ENCODE data around the gene RPL22.

The RPL22 gene

GRCh38 chr1:6199298-6200187, at the start of gene RPL22:
TSS of gene RPL22 (minus strand) at chr1:6199595. CDS start at chr1:6199573, 22 bp downstream.
- DNase-seq, result peak; percentile 99

- DNase-seq, result no peak
Observed at GRCh38 chr1:6248161-6248776, 48.9 kb upstream of the RPL22 start.

- no peak for DNase-seq
Observed at GRCh38 chr1:6247651-6248050, 48.3 kb upstream of the RPL22 start.

- peak; percentile 70 for DNase-seq
Observed at GRCh38 chr1:6246497-6247467, 47.4 kb upstream of the RPL22 start.

- no peak for DNase-seq
Observed at GRCh38 chr1:6245869-6246496, 46.6 kb upstream of the RPL22 start.

GRCh38 chr1:6245086-6245868, 45.9 kb upstream of the RPL22 start:
- DNase-seq, result peak; percentile 73

- DNase-seq, result no peak
Observed at GRCh38 chr1:6244401-6245049, 45.1 kb upstream of the RPL22 start.

GRCh38 chr1:6243993-6244392, 44.6 kb upstream of the RPL22 start, which contains the start of gene HES3:
TSS of gene HES3 (plus strand) at chr1:6244179. CDS start at chr1:6244366, 187 bp downstream.
- DNase-seq, result no peak

GRCh38 chr1:6243053-6243834, 43.8 kb upstream of the RPL22 start:
- no peak for DNase-seq

- DNase-seq, result no peak
Observed at GRCh38 chr1:6241887-6242740, 42.7 kb upstream of the RPL22 start.

- no peak for DNase-seq
Observed at GRCh38 chr1:6241107-6241886, 41.9 kb upstream of the RPL22 start.

- no peak for DNase-seq
Observed at GRCh38 chr1:6239950-6240768, 40.8 kb upstream of the RPL22 start.

- no peak for DNase-seq
Observed at GRCh38 chr1:6239213-6239752, 39.9 kb upstream of the RPL22 start.

- no peak for DNase-seq
Observed at GRCh38 chr1:6237093-6237492, 37.7 kb upstream of the RPL22 start.

- no peak for DNase-seq
Observed at GRCh38 chr1:6235296-6235677, 35.9 kb upstream of the RPL22 start.

GRCh38 chr1:6234502-6235295, 35.3 kb upstream of the RPL22 start:
- DNase-seq, result no peak
